ENCODE measurements around the gene COBLL1.

GRCh38 chr2:164821338-164821737 is 20.3 kb downstream of the COBLL1 start:
- TF ChIP-seq, protein P1, sequence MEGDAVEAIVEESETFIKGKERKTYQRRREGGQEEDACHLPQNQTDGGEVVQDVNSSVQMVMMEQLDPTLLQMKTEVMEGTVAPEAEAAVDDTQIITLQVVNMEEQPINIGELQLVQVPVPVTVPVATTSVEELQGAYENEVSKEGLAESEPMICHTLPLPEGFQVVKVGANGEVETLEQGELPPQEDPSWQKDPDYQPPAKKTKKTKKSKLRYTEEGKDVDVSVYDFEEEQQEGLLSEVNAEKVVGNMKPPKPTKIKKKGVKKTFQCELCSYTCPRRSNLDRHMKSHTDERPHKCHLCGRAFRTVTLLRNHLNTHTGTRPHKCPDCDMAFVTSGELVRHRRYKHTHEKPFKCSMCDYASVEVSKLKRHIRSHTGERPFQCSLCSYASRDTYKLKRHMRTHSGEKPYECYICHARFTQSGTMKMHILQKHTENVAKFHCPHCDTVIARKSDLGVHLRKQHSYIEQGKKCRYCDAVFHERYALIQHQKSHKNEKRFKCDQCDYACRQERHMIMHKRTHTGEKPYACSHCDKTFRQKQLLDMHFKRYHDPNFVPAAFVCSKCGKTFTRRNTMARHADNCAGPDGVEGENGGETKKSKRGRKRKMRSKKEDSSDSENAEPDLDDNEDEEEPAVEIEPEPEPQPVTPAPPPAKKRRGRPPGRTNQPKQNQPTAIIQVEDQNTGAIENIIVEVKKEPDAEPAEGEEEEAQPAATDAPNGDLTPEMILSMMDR (IDR thresholded peaks at IDR 0.05): no peak
- no peak for TF ChIP-seq EP300 (IDR thresholded peaks at IDR 0.05)
- TF ChIP-seq POLR2A (IDR thresholded peaks at IDR 0.05; ENCODE audit: low read depth): no peak
